Stimulated activated naive CD8-positive, alpha-beta T cell treated with anti-CD3 and anti-CD28 coated beads, Interleukin-15, amount 100 ng/mL, for 72 hours (primary cell): ENCODE data around the gene HTRA1.

ENCODE experiments used
- ATAC-seq: fragments of 150-1000 bp; cut with Tn5 transposase; 2 replicates; pipeline ENCODE4 v1.10.0; 2021; ENCODE audit warnings: mild to moderate bottlenecking, moderate library complexity
- DNase-seq, 2 donors: peaks; one replicate each; pipeline ENCODE4 v3.0.0; 2021 to 2022
- H3K27ac Mint-ChIP-seq, 2 donors: one replicate each; pipeline ENCODE4 v1.8.0; 2022; ENCODE audit warnings: mild to moderate bottlenecking in 2 of 2, mixed read lengths in 2 of 2, moderate library complexity in 2 of 2
- H3K27me3 Mint-ChIP-seq: one replicate; pipeline ENCODE4 v1.8.0; 2022; ENCODE audit warnings: mixed read lengths
- H3K4me1 Mint-ChIP-seq: one replicate; pipeline ENCODE4 v1.8.0; 2022; ENCODE audit warnings: mild to moderate bottlenecking, mixed read lengths
- H3K4me3 Mint-ChIP-seq, 2 donors: one replicate each; pipeline ENCODE4 v1.8.0; 2022; ENCODE audit warnings: mild to moderate bottlenecking in 2 of 2, mixed read lengths in 2 of 2, moderate library complexity in 1 of 2
- H3K9me3 Mint-ChIP-seq, 2 donors: one replicate each; pipeline ENCODE4 v1.8.0; 2022; ENCODE audit warnings: mixed read lengths in 2 of 2

Gene HTRA1

GRCh38 chr10:122494173-122494820, 32.9 kb downstream of the HTRA1 start:
- DNase-seq (no peak), ATAC-seq (no peak)
- peaks cover 39% of the 10 kb centered on the region for H3K4me1 Mint-ChIP-seq
- H3K4me3 Mint-ChIP-seq = no peak overlapping the region
- peaks cover 37% of the 10 kb centered on the region for H3K27me3 Mint-ChIP-seq
- no peak overlapping the region for H3K27ac Mint-ChIP-seq
- H3K9me3 Mint-ChIP-seq = no peaks in the 10 kb centered on the region

- no peak for DNase-seq
Observed at GRCh38 chr10:122494833-122495232, 33.5 kb downstream of the HTRA1 start.

GRCh38 chr10:122495406-122496340, 34.3 kb downstream of the HTRA1 start:
- peaks cover 33% of the 10 kb centered on the region for H3K4me1 Mint-ChIP-seq
- ATAC-seq (no peak), DNase-seq (no peak)
- no peaks in the 10 kb centered on the region for H3K9me3 Mint-ChIP-seq
- H3K4me3 Mint-ChIP-seq = peak overlapping the region in 1 of 2 donors; percentile 33
- H3K27ac Mint-ChIP-seq = no peak overlapping the region
- peaks cover 30% of the 10 kb centered on the region for H3K27me3 Mint-ChIP-seq

More at GRCh38 chr10:122494833-122495232, 33.5 kb downstream of the HTRA1 start:
- no peak for ATAC-seq
- no peak overlapping the region for H3K4me3 Mint-ChIP-seq
- no peaks in the 10 kb centered on the region for H3K9me3 Mint-ChIP-seq
- no peak overlapping the region for H3K27ac Mint-ChIP-seq
- H3K27me3 Mint-ChIP-seq = peaks cover 34% of the 10 kb centered on the region
- H3K4me1 Mint-ChIP-seq = peaks cover 39% of the 10 kb centered on the region

GRCh38 chr10:122497241-122497640, 35.9 kb downstream of the HTRA1 start:
- no peak for DNase-seq
- H3K4me1 Mint-ChIP-seq = peaks cover 17% of the 10 kb centered on the region

GRCh38 chr10:122498521-122498920, 37.2 kb downstream of the HTRA1 start:
- no peak for ATAC-seq
- Mint-ChIP-seq H3K27ac (no peak overlapping the region), H3K27me3 (peaks cover 17% of the 10 kb centered on the region), H3K4me1 (peaks cover 17% of the 10 kb centered on the region), H3K4me3 (no peak overlapping the region), H3K9me3 (no peaks in the 10 kb centered on the region)
- DNase-seq = no peak

More at GRCh38 chr10:122497241-122497640, 35.9 kb downstream of the HTRA1 start:
- H3K27ac Mint-ChIP-seq = no peak overlapping the region
- H3K27me3 Mint-ChIP-seq = peaks cover 27% of the 10 kb centered on the region
- H3K9me3 Mint-ChIP-seq = no peaks in the 10 kb centered on the region
- ATAC-seq = no peak
- H3K4me3 Mint-ChIP-seq = no peak overlapping the region

GRCh38 chr10:122499012-122499411, 37.7 kb downstream of the HTRA1 start:
- no peak overlapping the region for H3K27ac Mint-ChIP-seq
- peaks cover 17% of the 10 kb centered on the region for H3K4me1 Mint-ChIP-seq
- no peak for DNase-seq
- H3K4me3 Mint-ChIP-seq = no peak overlapping the region
- no peaks in the 10 kb centered on the region for H3K9me3 Mint-ChIP-seq
- H3K27me3 Mint-ChIP-seq = peaks cover 12% of the 10 kb centered on the region
- ATAC-seq = no peak

GRCh38 chr10:122499491-122499941, 38.2 kb downstream of the HTRA1 start:
- Mint-ChIP-seq H3K27ac (no peak overlapping the region), H3K27me3 (peaks cover 7% of the 10 kb centered on the region), H3K4me3 (no peak overlapping the region), H3K4me1 (peaks cover 17% of the 10 kb centered on the region), H3K9me3 (no peaks in the 10 kb centered on the region)
- no peak for ATAC-seq
- DNase-seq = no peak

GRCh38 chr10:122500194-122500593, 38.8 kb downstream of the HTRA1 start:
- H3K9me3 Mint-ChIP-seq = no peaks in the 10 kb centered on the region
- no peak overlapping the region for H3K27ac Mint-ChIP-seq
- peaks cover under 1% of the 10 kb centered on the region for H3K27me3 Mint-ChIP-seq
- H3K4me3 Mint-ChIP-seq = no peak overlapping the region
- peaks cover 12% of the 10 kb centered on the region for H3K4me1 Mint-ChIP-seq
- ATAC-seq = no peak
- DNase-seq = no peak

GRCh38 chr10:122500726-122501125, 39.4 kb downstream of the HTRA1 start:
- H3K4me1 Mint-ChIP-seq = peaks cover 10% of the 10 kb centered on the region
- no peak overlapping the region for H3K27ac Mint-ChIP-seq
- ATAC-seq (no peak), DNase-seq (no peak)
- no peaks in the 10 kb centered on the region for H3K9me3 Mint-ChIP-seq
- H3K4me3 Mint-ChIP-seq = no peak overlapping the region
- H3K27me3 Mint-ChIP-seq = no peaks in the 10 kb centered on the region

GRCh38 chr10:122503012-122503411, 41.7 kb downstream of the HTRA1 start:
- ATAC-seq (no peak), DNase-seq (no peak)
- Mint-ChIP-seq H3K4me1 (no peaks in the 10 kb centered on the region), H3K9me3 (no peaks in the 10 kb centered on the region), H3K4me3 (no peak overlapping the region), H3K27ac (no peak overlapping the region), H3K27me3 (no peaks in the 10 kb centered on the region)

GRCh38 chr10:122503886-122504609, 42.7 kb downstream of the HTRA1 start:
- H3K27ac Mint-ChIP-seq = no peak overlapping the region
- no peak for ATAC-seq

GRCh38 chr10:122504610-122504950, 43.2 kb downstream of the HTRA1 start:
- DNase-seq (no peak), ATAC-seq (peak; percentile 29)
- peaks cover 12% of the 10 kb centered on the region for H3K27me3 Mint-ChIP-seq
- no peak overlapping the region for H3K27ac Mint-ChIP-seq
- H3K4me1 Mint-ChIP-seq = no peaks in the 10 kb centered on the region
- no peaks in the 10 kb centered on the region for H3K9me3 Mint-ChIP-seq
- H3K4me3 Mint-ChIP-seq = no peak overlapping the region

More at GRCh38 chr10:122503886-122504609, 42.7 kb downstream of the HTRA1 start:
- H3K4me1 Mint-ChIP-seq = no peaks in the 10 kb centered on the region
- H3K4me3 Mint-ChIP-seq = no peak overlapping the region
- DNase-seq = no peak
- H3K27me3 Mint-ChIP-seq = peaks cover 7% of the 10 kb centered on the region
- H3K9me3 Mint-ChIP-seq = no peaks in the 10 kb centered on the region

- no peak for ATAC-seq
- H3K9me3 Mint-ChIP-seq = no peaks in the 10 kb centered on the region
Observed at GRCh38 chr10:122505011-122505410, 43.7 kb downstream of the HTRA1 start.

GRCh38 chr10:122505885-122506645, 44.7 kb downstream of the HTRA1 start:
- no peak for DNase-seq
- ATAC-seq = no peak
- H3K27me3 Mint-ChIP-seq = peaks cover 20% of the 10 kb centered on the region
- H3K4me3 Mint-ChIP-seq = no peak overlapping the region
- H3K27ac Mint-ChIP-seq = peak overlapping the region in 1 of 2 donors; percentile 65
- H3K9me3 Mint-ChIP-seq = no peaks in the 10 kb centered on the region
- H3K4me1 Mint-ChIP-seq = no peaks in the 10 kb centered on the region

More at GRCh38 chr10:122505011-122505410, 43.7 kb downstream of the HTRA1 start:
- Mint-ChIP-seq H3K4me3 (no peak overlapping the region), H3K27me3 (peaks cover 13% of the 10 kb centered on the region), H3K4me1 (no peaks in the 10 kb centered on the region), H3K27ac (no peak overlapping the region)
- no peak for DNase-seq

- H3K9me3 Mint-ChIP-seq = no peaks in the 10 kb centered on the region
- DNase-seq = no peak
- H3K4me3 Mint-ChIP-seq = no peak overlapping the region
- H3K4me1 Mint-ChIP-seq = no peaks in the 10 kb centered on the region
- no peak for ATAC-seq
- no peak overlapping the region for H3K27ac Mint-ChIP-seq
- H3K27me3 Mint-ChIP-seq = peaks cover 26% of the 10 kb centered on the region
Observed at GRCh38 chr10:122507616-122508015, 46.3 kb downstream of the HTRA1 start.
